WTC11 (cell line): ENCODE results near the gene PRPF6. TPM values are rescaled to one million over a fixed set of nuclear protein-coding genes. Genes with fewer than 3 reads are reported as not detected.

Experiments used
- ATAC-seq: fragments of 200-7000 bp; cut with Tn5 transposase; 2 replicates; pipeline ENCODE4 v1.10.0; 2021; ENCODE audit warnings: mild to moderate bottlenecking, moderate library complexity
- CTCF ChIA-PET: fragments of 300-600 bp; sonication (Branson Sonifier 250); formaldehyde crosslinking; loops from one replicate; lab custom pipeline; 2021; ENCODE audit warnings: antibody characterized with exemption; lab: Charles Lee
- POLR2A ChIA-PET: fragments of 350-600 bp; sonication (Branson Sonifier 250); formaldehyde crosslinking; loops from one replicate; lab custom pipeline; 2021; ENCODE audit warnings: antibody characterized with exemption; lab: Charles Lee
- DNase-seq: peaks from one replicate; pipeline ENCODE4 v3.0.0; 2021; ENCODE audit warnings: low spot score
- H3K27ac Mint-ChIP-seq: 2 replicates; pipeline ENCODE4 v1.8.0; 2021; ENCODE audit warnings: mixed read lengths
- H3K27me3 Mint-ChIP-seq: 2 replicates; pipeline ENCODE4 v1.8.0; 2021; ENCODE audit warnings: low read depth, mild to moderate bottlenecking, moderate library complexity, mixed read lengths
- H3K36me3 Mint-ChIP-seq: 2 replicates; pipeline ENCODE4 v1.8.0; 2021; ENCODE audit warnings: mixed read lengths
- H3K4me1 Mint-ChIP-seq: 2 replicates; pipeline ENCODE4 v1.8.0; 2022; ENCODE audit warnings: mixed read lengths
- H3K4me3 Mint-ChIP-seq: 2 replicates; pipeline ENCODE4 v1.8.0; 2021; ENCODE audit warnings: mild to moderate bottlenecking, moderate library complexity, mixed read lengths
- H3K9me3 Mint-ChIP-seq: 2 replicates; pipeline ENCODE4 v1.8.0; 2021; ENCODE audit warnings: mixed read lengths
- CBFB ChIP-seq: sonication (generic); formaldehyde crosslinking; IDR thresholded peaks from 2 replicates; pipeline ENCODE4 v1.8.1; 2022; ENCODE audit warnings: mild to moderate bottlenecking, low read depth, missing genetic modification reagents
- ELF4 ChIP-seq: sonication (generic); formaldehyde crosslinking; IDR thresholded peaks from 2 replicates; pipeline ENCODE4 v1.8.1; 2022; ENCODE audit warnings: low read depth, mild to moderate bottlenecking, moderate library complexity, missing genetic modification reagents
- GABPB1 ChIP-seq: sonication (generic); formaldehyde crosslinking; IDR thresholded peaks from 2 replicates; pipeline ENCODE4 v1.8.1; 2023; ENCODE audit warnings: mild to moderate bottlenecking, missing genetic modification reagents
- NR3C1 ChIP-seq: sonication (generic); formaldehyde crosslinking; conservative IDR thresholded peaks from 2 replicates; pipeline ENCODE4 v1.8.1; 2023; ENCODE audit warnings: low read depth, mild to moderate bottlenecking, missing genetic modification reagents
- RELA ChIP-seq: sonication (generic); formaldehyde crosslinking; IDR thresholded peaks from 2 replicates; pipeline ENCODE4 v1.8.1; 2022; ENCODE audit warnings: missing genetic modification reagents, mild to moderate bottlenecking, borderline replicate concordance
- ZBTB21 ChIP-seq: sonication (generic); formaldehyde crosslinking; IDR thresholded peaks from 2 replicates; pipeline ENCODE4 v1.8.1; 2023; ENCODE audit warnings: mild to moderate bottlenecking, missing genetic modification reagents, borderline replicate concordance
- ZNF219 ChIP-seq: sonication (generic); formaldehyde crosslinking; IDR thresholded peaks from 2 replicates; pipeline ENCODE4 v1.8.0; 2023; ENCODE audit warnings: missing genetic modification reagents, mild to moderate bottlenecking, borderline replicate concordance
- total RNA-seq: library from RNA; stranded (reverse); gene quantifications from 3 replicates; pipeline ENCODE4 v1.2.3, GENCODE V29; 2021
- TF ChIP-seq, protein P1 (sequence below): sonication (generic); formaldehyde crosslinking; IDR thresholded peaks from 2 replicates; pipeline ENCODE4 v1.8.1; 2023; ENCODE audit warnings: mild to moderate bottlenecking, missing genetic modification reagents, borderline replicate concordance
- TF ChIP-seq, protein P2 (sequence below): sonication (generic); formaldehyde crosslinking; IDR thresholded peaks from 2 replicates; pipeline ENCODE4 v1.8.0; 2023; ENCODE audit warnings: mild to moderate bottlenecking, missing genetic modification reagents
- TF ChIP-seq, protein P3 (sequence below): fragments of 250-450 bp; sonication (Bioruptor Pico); IDR thresholded peaks from 2 replicates; pipeline ENCODE4 v1.9.0; 2021; ENCODE audit warnings: mild to moderate bottlenecking
- TF ChIP-seq, protein P4 (sequence below): sonication (generic); formaldehyde crosslinking; IDR thresholded peaks from 2 replicates; pipeline ENCODE4 v1.8.1; 2023; ENCODE audit warnings: mild to moderate bottlenecking, missing genetic modification reagents
- TF ChIP-seq, protein P5 (sequence below): sonication (generic); formaldehyde crosslinking; conservative IDR thresholded peaks from 2 replicates; pipeline ENCODE4 v1.8.1; 2022; ENCODE audit warnings: mild to moderate bottlenecking, missing genetic modification reagents

Gene PRPF6
- total RNA-seq, 1 experiment from 2014 or later = 79.4 TPM

DNA sequence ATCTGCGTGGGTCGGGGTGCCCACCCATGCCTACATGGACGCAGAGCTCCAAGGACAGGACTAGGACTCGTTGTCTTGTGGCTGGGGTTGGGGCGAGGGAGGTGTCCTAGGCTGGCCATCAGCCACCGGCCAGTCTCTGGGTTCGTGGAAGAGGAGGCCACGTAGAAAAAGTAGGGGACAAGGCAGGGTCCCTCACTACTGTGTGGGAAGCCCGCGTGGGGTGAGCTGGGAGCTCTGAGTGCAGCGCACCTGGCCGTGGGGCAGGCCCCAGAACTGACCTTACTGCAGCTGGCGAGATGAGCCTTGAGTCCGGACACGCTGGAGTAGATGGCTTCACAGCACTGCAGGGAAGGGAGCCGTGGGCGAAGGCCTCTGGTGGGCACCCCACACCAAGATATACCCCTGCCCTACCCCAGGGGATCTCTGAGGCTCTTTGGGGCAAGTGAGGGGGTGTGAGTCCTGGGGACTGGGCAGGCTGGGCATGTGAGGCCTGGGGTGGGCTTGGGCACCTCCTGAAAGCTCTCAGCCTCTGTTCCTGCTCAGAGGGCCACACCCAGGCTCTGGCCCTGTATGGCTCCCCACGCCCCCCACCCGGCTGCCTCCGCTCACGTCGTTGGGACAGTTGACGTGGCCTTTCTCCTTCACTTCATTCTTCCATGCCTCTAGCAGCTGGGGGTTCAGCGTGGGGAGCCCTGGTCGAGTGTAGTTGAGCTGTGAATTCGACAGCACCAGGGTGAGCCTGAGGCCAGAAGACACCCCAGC lies 19.1 kb upstream of the PRPF6 start (continued):
- TF ChIP-seq, protein P1, sequence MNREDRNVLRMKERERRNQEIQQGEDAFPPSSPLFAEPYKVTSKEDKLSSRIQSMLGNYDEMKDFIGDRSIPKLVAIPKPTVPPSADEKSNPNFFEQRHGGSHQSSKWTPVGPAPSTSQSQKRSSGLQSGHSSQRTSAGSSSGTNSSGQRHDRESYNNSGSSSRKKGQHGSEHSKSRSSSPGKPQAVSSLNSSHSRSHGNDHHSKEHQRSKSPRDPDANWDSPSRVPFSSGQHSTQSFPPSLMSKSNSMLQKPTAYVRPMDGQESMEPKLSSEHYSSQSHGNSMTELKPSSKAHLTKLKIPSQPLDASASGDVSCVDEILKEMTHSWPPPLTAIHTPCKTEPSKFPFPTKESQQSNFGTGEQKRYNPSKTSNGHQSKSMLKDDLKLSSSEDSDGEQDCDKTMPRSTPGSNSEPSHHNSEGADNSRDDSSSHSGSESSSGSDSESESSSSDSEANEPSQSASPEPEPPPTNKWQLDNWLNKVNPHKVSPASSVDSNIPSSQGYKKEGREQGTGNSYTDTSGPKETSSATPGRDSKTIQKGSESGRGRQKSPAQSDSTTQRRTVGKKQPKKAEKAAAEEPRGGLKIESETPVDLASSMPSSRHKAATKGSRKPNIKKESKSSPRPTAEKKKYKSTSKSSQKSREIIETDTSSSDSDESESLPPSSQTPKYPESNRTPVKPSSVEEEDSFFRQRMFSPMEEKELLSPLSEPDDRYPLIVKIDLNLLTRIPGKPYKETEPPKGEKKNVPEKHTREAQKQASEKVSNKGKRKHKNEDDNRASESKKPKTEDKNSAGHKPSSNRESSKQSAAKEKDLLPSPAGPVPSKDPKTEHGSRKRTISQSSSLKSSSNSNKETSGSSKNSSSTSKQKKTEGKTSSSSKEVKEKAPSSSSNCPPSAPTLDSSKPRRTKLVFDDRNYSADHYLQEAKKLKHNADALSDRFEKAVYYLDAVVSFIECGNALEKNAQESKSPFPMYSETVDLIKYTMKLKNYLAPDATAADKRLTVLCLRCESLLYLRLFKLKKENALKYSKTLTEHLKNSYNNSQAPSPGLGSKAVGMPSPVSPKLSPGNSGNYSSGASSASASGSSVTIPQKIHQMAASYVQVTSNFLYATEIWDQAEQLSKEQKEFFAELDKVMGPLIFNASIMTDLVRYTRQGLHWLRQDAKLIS (CRISPR knock-in tag) = no peak

DNA sequence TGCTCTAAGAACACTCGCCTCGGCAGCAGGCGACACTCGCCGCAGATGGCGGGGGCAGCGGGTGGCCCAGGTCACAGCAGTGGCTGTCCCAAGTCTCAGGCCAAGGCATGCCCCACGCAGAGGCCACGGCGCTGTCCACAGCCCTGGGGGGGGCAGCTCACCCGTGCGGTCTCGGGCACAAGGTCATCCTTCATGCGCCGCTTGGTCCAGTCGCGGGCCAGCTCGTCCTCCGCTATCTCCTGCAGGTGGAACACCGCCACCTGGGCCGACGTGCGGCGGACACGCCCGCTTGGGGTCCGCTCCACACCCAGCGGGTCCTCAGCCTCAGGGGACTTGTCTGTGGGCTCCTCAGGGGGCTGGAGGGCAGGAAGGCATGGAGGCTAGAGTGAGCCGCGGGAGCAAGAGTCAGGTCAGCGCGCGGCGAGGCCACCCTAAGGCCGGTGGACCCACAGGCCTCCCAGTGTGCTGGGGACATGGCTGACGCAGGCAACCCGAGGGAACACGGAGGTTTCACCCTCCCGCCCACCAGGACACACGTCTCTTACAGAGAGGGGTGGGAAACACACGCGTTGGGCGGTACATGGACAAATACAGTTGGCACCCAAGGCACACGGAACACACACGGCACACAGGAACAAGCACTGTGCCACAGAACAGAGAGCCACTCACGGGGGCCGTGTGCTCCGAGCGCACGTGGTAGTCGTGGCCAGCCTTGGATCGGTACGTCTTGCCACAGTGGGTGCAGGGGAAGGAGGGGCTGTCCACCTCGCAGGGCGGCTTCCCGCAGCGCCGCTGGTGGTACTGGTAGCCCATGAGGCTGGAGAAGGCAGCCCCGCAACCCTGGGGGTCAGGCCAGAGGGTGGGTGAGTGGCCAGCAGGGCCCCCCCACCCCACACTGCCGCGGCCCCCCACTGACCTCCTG lies 18.2 kb upstream of the PRPF6 start:
- peaks cover 49% of the 10 kb centered on the region for H3K36me3 Mint-ChIP-seq
- no peak for ATAC-seq
- DNase-seq = no peak
- H3K27ac Mint-ChIP-seq = no peak overlapping the region
- TF ChIP-seq GABPB1 (CRISPR knock-in tag) (no peak), ELF4 (CRISPR knock-in tag) (no peak), CBFB (CRISPR knock-in tag) (no peak), ZBTB21 (CRISPR knock-in tag) (no peak), RELA (no peak), NR3C1 (CRISPR knock-in tag) (no peak), ZNF219 (CRISPR knock-in tag) (no peak; the same call in 1 of the 2 replicates)
- TF ChIP-seq, protein P2, sequence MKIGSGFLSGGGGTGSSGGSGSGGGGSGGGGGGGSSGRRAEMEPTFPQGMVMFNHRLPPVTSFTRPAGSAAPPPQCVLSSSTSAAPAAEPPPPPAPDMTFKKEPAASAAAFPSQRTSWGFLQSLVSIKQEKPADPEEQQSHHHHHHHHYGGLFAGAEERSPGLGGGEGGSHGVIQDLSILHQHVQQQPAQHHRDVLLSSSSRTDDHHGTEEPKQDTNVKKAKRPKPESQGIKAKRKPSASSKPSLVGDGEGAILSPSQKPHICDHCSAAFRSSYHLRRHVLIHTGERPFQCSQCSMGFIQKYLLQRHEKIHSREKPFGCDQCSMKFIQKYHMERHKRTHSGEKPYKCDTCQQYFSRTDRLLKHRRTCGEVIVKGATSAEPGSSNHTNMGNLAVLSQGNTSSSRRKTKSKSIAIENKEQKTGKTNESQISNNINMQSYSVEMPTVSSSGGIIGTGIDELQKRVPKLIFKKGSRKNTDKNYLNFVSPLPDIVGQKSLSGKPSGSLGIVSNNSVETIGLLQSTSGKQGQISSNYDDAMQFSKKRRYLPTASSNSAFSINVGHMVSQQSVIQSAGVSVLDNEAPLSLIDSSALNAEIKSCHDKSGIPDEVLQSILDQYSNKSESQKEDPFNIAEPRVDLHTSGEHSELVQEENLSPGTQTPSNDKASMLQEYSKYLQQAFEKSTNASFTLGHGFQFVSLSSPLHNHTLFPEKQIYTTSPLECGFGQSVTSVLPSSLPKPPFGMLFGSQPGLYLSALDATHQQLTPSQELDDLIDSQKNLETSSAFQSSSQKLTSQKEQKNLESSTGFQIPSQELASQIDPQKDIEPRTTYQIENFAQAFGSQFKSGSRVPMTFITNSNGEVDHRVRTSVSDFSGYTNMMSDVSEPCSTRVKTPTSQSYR = no peak
- TF ChIP-seq, protein P3, sequence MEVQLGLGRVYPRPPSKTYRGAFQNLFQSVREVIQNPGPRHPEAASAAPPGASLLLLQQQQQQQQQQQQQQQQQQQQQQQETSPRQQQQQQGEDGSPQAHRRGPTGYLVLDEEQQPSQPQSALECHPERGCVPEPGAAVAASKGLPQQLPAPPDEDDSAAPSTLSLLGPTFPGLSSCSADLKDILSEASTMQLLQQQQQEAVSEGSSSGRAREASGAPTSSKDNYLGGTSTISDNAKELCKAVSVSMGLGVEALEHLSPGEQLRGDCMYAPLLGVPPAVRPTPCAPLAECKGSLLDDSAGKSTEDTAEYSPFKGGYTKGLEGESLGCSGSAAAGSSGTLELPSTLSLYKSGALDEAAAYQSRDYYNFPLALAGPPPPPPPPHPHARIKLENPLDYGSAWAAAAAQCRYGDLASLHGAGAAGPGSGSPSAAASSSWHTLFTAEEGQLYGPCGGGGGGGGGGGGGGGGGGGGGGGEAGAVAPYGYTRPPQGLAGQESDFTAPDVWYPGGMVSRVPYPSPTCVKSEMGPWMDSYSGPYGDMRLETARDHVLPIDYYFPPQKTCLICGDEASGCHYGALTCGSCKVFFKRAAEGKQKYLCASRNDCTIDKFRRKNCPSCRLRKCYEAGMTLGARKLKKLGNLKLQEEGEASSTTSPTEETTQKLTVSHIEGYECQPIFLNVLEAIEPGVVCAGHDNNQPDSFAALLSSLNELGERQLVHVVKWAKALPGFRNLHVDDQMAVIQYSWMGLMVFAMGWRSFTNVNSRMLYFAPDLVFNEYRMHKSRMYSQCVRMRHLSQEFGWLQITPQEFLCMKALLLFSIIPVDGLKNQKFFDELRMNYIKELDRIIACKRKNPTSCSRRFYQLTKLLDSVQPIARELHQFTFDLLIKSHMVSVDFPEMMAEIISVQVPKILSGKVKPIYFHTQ (CRISPR knock-in tag) = no peak
- TF ChIP-seq, protein P4, sequence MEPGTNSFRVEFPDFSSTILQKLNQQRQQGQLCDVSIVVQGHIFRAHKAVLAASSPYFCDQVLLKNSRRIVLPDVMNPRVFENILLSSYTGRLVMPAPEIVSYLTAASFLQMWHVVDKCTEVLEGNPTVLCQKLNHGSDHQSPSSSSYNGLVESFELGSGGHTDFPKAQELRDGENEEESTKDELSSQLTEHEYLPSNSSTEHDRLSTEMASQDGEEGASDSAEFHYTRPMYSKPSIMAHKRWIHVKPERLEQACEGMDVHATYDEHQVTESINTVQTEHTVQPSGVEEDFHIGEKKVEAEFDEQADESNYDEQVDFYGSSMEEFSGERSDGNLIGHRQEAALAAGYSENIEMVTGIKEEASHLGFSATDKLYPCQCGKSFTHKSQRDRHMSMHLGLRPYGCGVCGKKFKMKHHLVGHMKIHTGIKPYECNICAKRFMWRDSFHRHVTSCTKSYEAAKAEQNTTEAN (CRISPR knock-in tag) = no peak
- TF ChIP-seq, protein P5, sequence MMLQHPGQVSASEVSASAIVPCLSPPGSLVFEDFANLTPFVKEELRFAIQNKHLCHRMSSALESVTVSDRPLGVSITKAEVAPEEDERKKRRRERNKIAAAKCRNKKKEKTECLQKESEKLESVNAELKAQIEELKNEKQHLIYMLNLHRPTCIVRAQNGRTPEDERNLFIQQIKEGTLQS (CRISPR knock-in tag) = no peak
- H3K4me3 Mint-ChIP-seq = no peak overlapping the region
- 0 out of 2 replicates have a peak, but pooled peaks cover 3% of the 10 kb centered on the region for H3K27me3 Mint-ChIP-seq
- ChIA-PET POLR2A (no interaction called here), CTCF (no interaction called here)
- peaks cover 10% of the 10 kb centered on the region for H3K4me1 Mint-ChIP-seq
- peaks cover 3% of the 10 kb centered on the region; the same call in 1 of the 2 replicates for H3K9me3 Mint-ChIP-seq
